MCF 10A (cell line): ENCODE data around the gene DOC2B. TPM values are rescaled to one million over a fixed set of nuclear protein-coding genes. Genes with fewer than 3 reads are reported as not detected.
"Not testable (repeated sequence)": the region's sequence is repeated elsewhere in the genome, so short reads cannot be mapped to it uniquely, and the experiment has no call there.

Source experiments
- BruUV-seq: library from RNA; stranded (reverse); fragments of 400-500 nt; replicated peaks from 2 replicates; lab custom pipeline; 2021; lab: Mats Ljungman, UMichigan
- CTCF ChIA-PET: fragments of 300-600 bp; sonication (Branson Sonifier 250); formaldehyde crosslinking; extraction: SDS; loops from one replicate; lab custom pipeline; 2021; ENCODE audit warnings: antibody characterized with exemption, inconsistent platforms; lab: Yijun Ruan, JAX
- POLR2A ChIA-PET: fragments of 300-600, 350-650 bp; sonication (Branson Sonifier 250); formaldehyde crosslinking; extraction: SDS; loops from one replicate; lab custom pipeline; 2020; ENCODE audit warnings: antibody characterized with exemption, inconsistent platforms; lab: Yijun Ruan, JAX
- DNase-seq: peaks from one replicate; pipeline ENCODE4 v3.0.0-alpha.2; 2018; ENCODE audit not compliant: unreplicated experiment
- H3K27ac Mint-ChIP-seq: one replicate; pipeline ENCODE4 v1.8.0; 2022; ENCODE audit warnings: mild to moderate bottlenecking, low read depth, mixed read lengths; ENCODE audit not compliant: unreplicated experiment
- H3K27me3 Mint-ChIP-seq: one replicate; pipeline ENCODE4 v1.8.0; 2022; ENCODE audit warnings: mixed read lengths; ENCODE audit not compliant: insufficient read depth, unreplicated experiment
- H3K36me3 Mint-ChIP-seq: one replicate; pipeline ENCODE4 v1.8.0; 2022; ENCODE audit warnings: mild to moderate bottlenecking, moderate library complexity, mixed read lengths; ENCODE audit not compliant: insufficient read depth, unreplicated experiment
- H3K4me1 Mint-ChIP-seq: one replicate; pipeline ENCODE4 v1.8.0; 2022; ENCODE audit warnings: mixed read lengths; ENCODE audit not compliant: insufficient read depth, unreplicated experiment
- H3K4me3 Mint-ChIP-seq: one replicate; pipeline ENCODE4 v1.8.0; 2022; ENCODE audit warnings: mild to moderate bottlenecking, moderate library complexity, mixed read lengths; ENCODE audit not compliant: unreplicated experiment
- H3K9me3 Mint-ChIP-seq: one replicate; pipeline ENCODE4 v1.8.0; 2022; ENCODE audit warnings: mixed read lengths; ENCODE audit not compliant: unreplicated experiment
- intact Hi-C: fragments of 100-400 bp; cut with micrococcal nuclease; formaldehyde crosslinking; loops from 2 replicates; pipeline ENCODE4 v1.14.1; 2022
- total RNA-seq: library from RNA; stranded (reverse); gene quantifications from 2 replicates; pipeline ENCODE4 v1.2.3, GENCODE V29; 2022
- TF ChIP-seq, protein P1 (sequence below): fragments of 200-600 bp; IDR thresholded peaks from one replicate; pipeline ENCODE4 v1.8.0; 2022; ENCODE audit warnings: antibody characterized with exemption, mild to moderate bottlenecking; ENCODE audit not compliant: unreplicated experiment

The DOC2B gene
- total RNA-seq, 1 experiment from 2014 or later, result not detected

DNA sequence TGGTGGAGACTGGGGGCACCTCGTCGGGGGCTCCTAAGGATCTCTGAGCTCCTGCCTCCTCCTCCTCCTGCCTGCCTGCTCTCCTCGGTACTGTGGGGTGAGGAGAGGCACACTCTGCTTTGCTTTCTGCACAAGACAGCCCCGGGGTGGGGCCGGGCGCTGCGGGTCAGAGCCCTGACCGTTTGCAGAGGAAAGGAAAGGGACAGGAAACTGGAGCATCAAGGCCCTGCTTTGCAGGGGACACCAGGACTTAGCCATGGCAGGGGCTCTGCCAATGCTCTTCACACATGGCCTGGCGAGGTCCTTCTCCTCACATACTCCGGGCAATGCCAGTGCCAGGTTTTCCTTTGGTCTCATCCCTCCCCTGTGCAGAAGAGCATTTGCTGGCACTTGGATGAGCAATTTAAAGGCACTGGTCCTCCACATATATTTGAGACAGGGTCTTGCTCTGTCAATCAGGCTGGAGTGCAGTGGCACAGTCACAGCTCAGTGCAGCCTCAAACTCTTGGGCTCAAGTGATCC lies 23.8 kb upstream of the DOC2B start:
- Mint-ChIP-seq H3K36me3 (no peaks in the 10 kb centered on the region), H3K4me1 (peaks cover 8% of the 10 kb centered on the region), H3K27me3 (peaks cover under 1% of the 10 kb centered on the region), H3K4me3 (no peak overlapping the region), H3K27ac (no peak overlapping the region), H3K9me3 (peaks cover 15% of the 10 kb centered on the region)
- BruUV-seq, result no TSS peak
- DNase-seq, result no peak
- intact Hi-C loops, result no loop called here
- ChIA-PET POLR2A (interaction anchor here (0.6 kb wide), 1 partner anchor 34 kb away, joined by 5 read pairs; no protein-coding TSS in a partner anchor), CTCF (interaction anchor here (0.6 kb wide), 1 partner anchor 181 kb away, joined by 3 read pairs; no protein-coding TSS in a partner anchor)
- TF ChIP-seq, protein P1, sequence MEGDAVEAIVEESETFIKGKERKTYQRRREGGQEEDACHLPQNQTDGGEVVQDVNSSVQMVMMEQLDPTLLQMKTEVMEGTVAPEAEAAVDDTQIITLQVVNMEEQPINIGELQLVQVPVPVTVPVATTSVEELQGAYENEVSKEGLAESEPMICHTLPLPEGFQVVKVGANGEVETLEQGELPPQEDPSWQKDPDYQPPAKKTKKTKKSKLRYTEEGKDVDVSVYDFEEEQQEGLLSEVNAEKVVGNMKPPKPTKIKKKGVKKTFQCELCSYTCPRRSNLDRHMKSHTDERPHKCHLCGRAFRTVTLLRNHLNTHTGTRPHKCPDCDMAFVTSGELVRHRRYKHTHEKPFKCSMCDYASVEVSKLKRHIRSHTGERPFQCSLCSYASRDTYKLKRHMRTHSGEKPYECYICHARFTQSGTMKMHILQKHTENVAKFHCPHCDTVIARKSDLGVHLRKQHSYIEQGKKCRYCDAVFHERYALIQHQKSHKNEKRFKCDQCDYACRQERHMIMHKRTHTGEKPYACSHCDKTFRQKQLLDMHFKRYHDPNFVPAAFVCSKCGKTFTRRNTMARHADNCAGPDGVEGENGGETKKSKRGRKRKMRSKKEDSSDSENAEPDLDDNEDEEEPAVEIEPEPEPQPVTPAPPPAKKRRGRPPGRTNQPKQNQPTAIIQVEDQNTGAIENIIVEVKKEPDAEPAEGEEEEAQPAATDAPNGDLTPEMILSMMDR, result no peak

DNA sequence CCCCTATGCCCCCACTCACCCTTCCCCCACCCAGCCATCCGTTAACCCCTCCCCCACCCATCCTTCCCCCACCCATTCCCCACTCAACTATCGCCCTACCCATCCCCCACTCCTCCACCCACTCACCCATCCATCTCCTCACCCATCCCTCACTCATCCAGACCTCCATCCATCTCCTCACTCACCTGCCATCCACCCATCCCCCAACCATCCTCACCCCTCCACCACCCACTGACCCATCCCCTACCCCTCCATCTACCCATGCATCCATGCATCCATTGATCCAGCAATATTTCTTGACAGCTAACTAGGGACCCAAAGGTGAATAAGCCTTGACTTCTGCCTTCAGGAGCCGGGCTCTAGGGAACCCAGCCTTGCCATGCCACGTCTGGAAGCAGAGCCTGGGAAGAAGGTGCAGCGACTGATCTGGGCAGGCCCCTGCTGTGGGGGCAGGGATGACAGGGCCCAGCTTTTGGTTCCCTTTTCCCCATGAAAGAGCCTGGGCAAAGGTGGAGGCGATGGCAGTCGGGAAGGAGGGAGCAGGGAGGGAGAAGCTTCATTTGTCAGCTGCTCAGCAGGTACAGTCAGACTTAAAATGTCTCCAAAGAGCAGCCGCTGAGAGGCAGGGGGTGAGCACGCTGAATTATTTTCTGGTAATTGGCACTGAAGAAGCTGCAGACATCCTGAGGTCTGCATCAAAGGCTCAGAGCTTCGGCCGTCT lies 23.1 kb upstream of the DOC2B start:
- H3K9me3 Mint-ChIP-seq, result peaks cover 15% of the 10 kb centered on the region
- CTCF ChIA-PET, result no interaction called here

DNA sequence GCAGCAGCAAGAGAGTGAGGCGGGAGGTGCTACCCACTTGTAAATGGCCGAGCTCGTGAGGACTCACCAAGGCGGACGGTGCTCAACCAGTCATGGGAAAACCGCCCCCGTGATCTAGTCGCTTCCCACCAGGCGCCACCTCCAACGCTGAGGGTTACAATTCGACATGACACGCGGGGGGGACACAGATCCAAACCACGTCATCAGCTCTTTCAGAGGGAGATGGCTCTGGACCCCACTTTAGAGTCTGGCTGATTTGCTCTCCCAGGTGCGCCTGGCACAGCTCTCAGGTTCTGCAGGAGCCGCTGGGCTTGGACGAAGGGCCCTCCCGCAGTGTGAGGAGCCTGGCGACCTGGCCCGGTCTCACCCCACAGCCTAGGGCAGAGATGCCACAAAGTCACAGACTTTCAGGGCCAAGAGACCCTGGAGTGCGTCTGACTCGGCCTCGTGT lies 21.1 kb upstream of the DOC2B start:
- CTCF ChIA-PET, result no interaction called here

More for the DNA sequence above, 23.1 kb upstream of the DOC2B start:
- H3K4me1 Mint-ChIP-seq, result peaks cover 11% of the 10 kb centered on the region
- intact Hi-C loops, result no loop called here
- no peak overlapping the region for H3K27ac Mint-ChIP-seq
- POLR2A ChIA-PET, result interaction anchor here (0.6 kb wide), 1 partner anchor 35 kb away, joined by 5 read pairs; no protein-coding TSS in a partner anchor
- no TSS peak for BruUV-seq
- TF ChIP-seq, protein P1, result no peak
- DNase-seq, result no peak
- no peaks in the 10 kb centered on the region for H3K27me3 Mint-ChIP-seq
- no peak overlapping the region for H3K4me3 Mint-ChIP-seq
- no peaks in the 10 kb centered on the region for H3K36me3 Mint-ChIP-seq

DNA sequence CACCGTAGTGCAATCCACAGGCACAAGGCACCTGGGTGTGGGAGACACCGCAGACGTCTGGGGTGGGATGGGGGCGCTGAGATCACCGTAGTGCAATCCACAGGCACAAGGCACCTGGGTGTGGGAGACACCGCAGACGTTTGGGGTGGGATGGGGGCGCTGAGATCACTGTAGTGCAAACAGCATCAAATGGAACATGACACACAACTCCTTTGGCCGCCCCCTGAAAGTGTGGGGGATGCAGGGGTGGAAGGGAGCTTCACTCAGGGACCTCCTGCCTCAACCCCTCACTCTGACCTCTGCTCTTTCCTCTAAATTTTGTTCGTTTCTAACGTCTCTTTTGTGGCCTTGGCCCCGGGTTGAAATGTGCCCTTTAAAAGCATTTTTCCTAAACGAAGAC lies 20.3 kb upstream of the DOC2B start:
- BruUV-seq, intact Hi-C loops, H3K27ac Mint-ChIP-seq, H3K27me3 Mint-ChIP-seq, H3K9me3 Mint-ChIP-seq, DNase-seq, H3K4me1 Mint-ChIP-seq, H3K4me3 Mint-ChIP-seq, CTCF ChIA-PET, H3K36me3 Mint-ChIP-seq, POLR2A ChIA-PET: not testable (repeated sequence)

More for the DNA sequence above, 21.1 kb upstream of the DOC2B start:
- H3K27ac Mint-ChIP-seq, result no peak overlapping the region
- H3K36me3 Mint-ChIP-seq, result no peaks in the 10 kb centered on the region
- H3K4me3 Mint-ChIP-seq, result no peak overlapping the region
- TF ChIP-seq, protein P1, result no peak
- POLR2A ChIA-PET, result interaction anchor here (0.7 kb wide), 1 partner anchor 14 kb away, joined by 3 read pairs; no protein-coding TSS in a partner anchor
- BruUV-seq, result no TSS peak
- peaks cover 8% of the 10 kb centered on the region for H3K9me3 Mint-ChIP-seq
- intact Hi-C loops, result no loop called here
- no peaks in the 10 kb centered on the region for H3K27me3 Mint-ChIP-seq
- peaks cover 7% of the 10 kb centered on the region for H3K4me1 Mint-ChIP-seq
- DNase-seq, result no peak

DNA sequence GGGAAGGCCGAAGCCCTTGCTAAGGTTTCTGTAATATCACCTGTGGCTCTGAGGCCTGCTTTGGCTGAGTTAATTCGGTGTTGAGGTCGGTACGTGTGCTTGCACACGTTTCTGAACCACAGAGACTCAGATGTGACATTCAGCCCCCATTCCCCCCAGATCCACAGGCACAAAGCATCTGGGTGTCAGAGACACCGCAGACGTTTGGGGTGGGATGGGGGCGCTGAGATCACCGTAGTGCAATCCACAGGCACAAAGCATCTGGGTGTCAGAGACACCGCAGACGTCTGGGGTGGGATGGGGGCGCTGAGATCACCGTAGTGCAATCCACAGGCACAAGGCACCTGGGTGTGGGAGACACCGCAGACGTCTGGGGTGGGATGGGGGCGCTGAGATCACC lies 19.8 kb upstream of the DOC2B start:
- H3K4me1 Mint-ChIP-seq, H3K27me3 Mint-ChIP-seq, H3K9me3 Mint-ChIP-seq, BruUV-seq, H3K36me3 Mint-ChIP-seq, CTCF ChIA-PET, H3K4me3 Mint-ChIP-seq, H3K27ac Mint-ChIP-seq, intact Hi-C loops, POLR2A ChIA-PET, DNase-seq: not testable (repeated sequence)
